Subcutaneous adipose tissue (tissue), 4 donors: ENCODE results near the gene TCF15. TPM values are rescaled to one million over a fixed set of nuclear protein-coding genes. Genes with fewer than 3 reads are reported as not detected.

ENCODE experiments used
- total RNA-seq, 4 donors: library from RNA; depleted of rRNA; stranded (reverse); fragments of >200 nt; gene quantifications; one replicate each; pipeline ENCODE4 v1.1.0, GENCODE V29; 2016
- TF ChIP-seq, protein P1 (sequence below): fragments of 450-650 bp; IDR thresholded peaks from one replicate; pipeline ENCODE4 v1.5.1; 2016; ENCODE audit warnings: low read depth, mild to moderate bottlenecking, control low read depth, antibody characterized with exemption, moderate library complexity

Gene TCF15
- total RNA-seq, 4 donors from 2014 or later, result 0.34 to 3.4 (median 2.3) TPM

GRCh38 chr20:625360-625932 lies 15.3 kb upstream of the TCF15 start:
- TF ChIP-seq, protein P1, sequence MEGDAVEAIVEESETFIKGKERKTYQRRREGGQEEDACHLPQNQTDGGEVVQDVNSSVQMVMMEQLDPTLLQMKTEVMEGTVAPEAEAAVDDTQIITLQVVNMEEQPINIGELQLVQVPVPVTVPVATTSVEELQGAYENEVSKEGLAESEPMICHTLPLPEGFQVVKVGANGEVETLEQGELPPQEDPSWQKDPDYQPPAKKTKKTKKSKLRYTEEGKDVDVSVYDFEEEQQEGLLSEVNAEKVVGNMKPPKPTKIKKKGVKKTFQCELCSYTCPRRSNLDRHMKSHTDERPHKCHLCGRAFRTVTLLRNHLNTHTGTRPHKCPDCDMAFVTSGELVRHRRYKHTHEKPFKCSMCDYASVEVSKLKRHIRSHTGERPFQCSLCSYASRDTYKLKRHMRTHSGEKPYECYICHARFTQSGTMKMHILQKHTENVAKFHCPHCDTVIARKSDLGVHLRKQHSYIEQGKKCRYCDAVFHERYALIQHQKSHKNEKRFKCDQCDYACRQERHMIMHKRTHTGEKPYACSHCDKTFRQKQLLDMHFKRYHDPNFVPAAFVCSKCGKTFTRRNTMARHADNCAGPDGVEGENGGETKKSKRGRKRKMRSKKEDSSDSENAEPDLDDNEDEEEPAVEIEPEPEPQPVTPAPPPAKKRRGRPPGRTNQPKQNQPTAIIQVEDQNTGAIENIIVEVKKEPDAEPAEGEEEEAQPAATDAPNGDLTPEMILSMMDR, result no peak

DNA sequence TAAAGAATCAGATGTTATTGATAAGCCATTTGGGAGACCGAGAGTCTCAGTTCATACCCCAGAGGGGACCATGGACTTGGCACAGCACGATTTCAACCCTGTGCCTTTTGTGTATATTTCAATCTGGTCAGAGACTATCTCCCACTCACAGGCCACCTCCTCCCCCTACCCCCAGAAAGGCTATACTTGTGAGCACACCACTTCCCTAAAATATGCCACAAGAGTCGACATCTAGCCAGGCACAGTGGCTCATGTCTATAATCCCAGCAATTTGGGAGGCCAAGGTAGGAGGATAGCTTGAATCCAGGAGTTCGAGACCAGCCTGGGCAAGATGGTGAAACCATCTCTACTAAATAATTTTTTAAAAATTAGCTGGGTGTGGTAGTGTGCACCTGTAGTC lies 13.6 kb upstream of the TCF15 start:
- TF ChIP-seq, protein P1, result no peak

DNA sequence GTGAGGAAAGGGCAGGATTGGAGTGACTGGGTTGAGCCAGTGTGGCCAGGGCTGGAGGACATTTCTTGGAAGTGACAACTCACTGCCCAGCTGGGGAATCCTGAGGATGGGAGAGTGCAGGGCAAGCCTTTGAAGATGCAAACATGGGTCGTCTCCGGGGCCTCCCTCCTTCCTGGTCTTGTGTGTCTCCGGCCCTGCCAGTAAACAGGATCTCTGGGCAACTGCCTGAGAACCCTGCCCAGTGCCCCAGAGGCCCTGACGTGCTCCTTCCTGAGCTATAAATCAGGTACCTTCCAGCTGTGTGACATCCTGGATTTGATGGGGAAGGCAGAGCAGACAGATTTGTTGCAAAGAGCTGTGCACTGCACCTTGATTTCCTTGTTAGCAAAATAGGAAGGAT lies 12.9 kb upstream of the TCF15 start:
- TF ChIP-seq, protein P1, result no peak

- TF ChIP-seq, protein P1, result no peak
Observed at GRCh38 chr20:622161-622560, 12.1 kb upstream of the TCF15 start.

- TF ChIP-seq, protein P1, result no peak
Observed at GRCh38 chr20:621125-621756, 11.1 kb upstream of the TCF15 start.

GRCh38 chr20:620246-620645 lies 10.1 kb upstream of the TCF15 start:
- TF ChIP-seq, protein P1, result no peak

- TF ChIP-seq, protein P1, result no peak
Observed at GRCh38 chr20:618980-619379, 8.9 kb upstream of the TCF15 start.
